Chondrocyte (in vitro differentiated cells): ENCODE results near the gene HAPLN2. TPM values are rescaled to one million over a fixed set of nuclear protein-coding genes. Genes with fewer than 3 reads are reported as not detected.

Experiments used
- DNase-seq: peaks from one replicate; pipeline ENCODE4 v3.0.0; 2021; ENCODE audit warnings: mixed read lengths, low spot score
- H3K27ac Mint-ChIP-seq: one replicate; pipeline ENCODE4 v1.8.0; 2021; ENCODE audit warnings: mild to moderate bottlenecking, moderate library complexity, mixed read lengths; ENCODE audit not compliant: unreplicated experiment
- H3K27me3 Mint-ChIP-seq: 2 replicates; pipeline ENCODE4 v1.8.0; 2021; ENCODE audit warnings: low read depth, mixed read lengths
- H3K36me3 Mint-ChIP-seq: 2 replicates; pipeline ENCODE4 v1.8.0; 2021; ENCODE audit warnings: low read depth, mixed read lengths
- H3K4me1 Mint-ChIP-seq: 2 replicates; pipeline ENCODE4 v1.8.0; 2021; ENCODE audit warnings: low read depth, mild to moderate bottlenecking, mixed read lengths
- H3K4me3 Mint-ChIP-seq: one replicate; pipeline ENCODE4 v1.8.0; 2021; ENCODE audit warnings: mild to moderate bottlenecking, moderate library complexity, mixed read lengths; ENCODE audit not compliant: unreplicated experiment
- H3K9me3 Mint-ChIP-seq: 2 replicates; pipeline ENCODE4 v1.8.0; 2021; ENCODE audit warnings: low read depth, mixed read lengths
- CTCF ChIP-seq: fragments of 200-600 bp; sonication (generic); IDR thresholded peaks from 2 replicates; pipeline ENCODE4 v1.5.0; 2021; ENCODE audit warnings: antibody characterized with exemption, mild to moderate bottlenecking, moderate library complexity
- total RNA-seq: library from RNA; stranded (reverse); gene quantifications from 3 replicates; pipeline ENCODE4 v1.2.1, GENCODE V29; 2021

The HAPLN2 gene
- total RNA-seq, 1 donor from 2014 or later: not detected

- Mint-ChIP-seq H3K36me3 (peaks cover 6% of the 10 kb centered on the region), H3K27ac (no peak overlapping the region), H3K9me3 (no peaks in the 10 kb centered on the region), H3K4me1 (peaks cover 12% of the 10 kb centered on the region), H3K27me3 (peaks cover 14% of the 10 kb centered on the region), H3K4me3 (no peak overlapping the region)
- TF ChIP-seq CTCF: no peak
- no peak for DNase-seq
Observed at GRCh38 chr1:156670791-156671190, 51.6 kb downstream of the HAPLN2 start.

GRCh38 chr1:156671804-156672203 lies 52.6 kb downstream of the HAPLN2 start:
- no peak for DNase-seq
- no peak overlapping the region for H3K4me3 Mint-ChIP-seq
- no peak for TF ChIP-seq CTCF
- no peak overlapping the region for H3K27ac Mint-ChIP-seq
- H3K9me3 Mint-ChIP-seq: no peaks in the 10 kb centered on the region
- peaks cover 6% of the 10 kb centered on the region for H3K36me3 Mint-ChIP-seq
- H3K4me1 Mint-ChIP-seq: peaks cover 15% of the 10 kb centered on the region
- peaks cover 14% of the 10 kb centered on the region for H3K27me3 Mint-ChIP-seq

- no peak for DNase-seq
- Mint-ChIP-seq H3K27me3 (peaks cover 16% of the 10 kb centered on the region), H3K4me1 (peaks cover 25% of the 10 kb centered on the region), H3K9me3 (no peaks in the 10 kb centered on the region), H3K4me3 (no peak overlapping the region), H3K36me3 (peaks cover 6% of the 10 kb centered on the region), H3K27ac (no peak overlapping the region)
- TF ChIP-seq CTCF: no peak
Observed at GRCh38 chr1:156673387-156674121, 54.3 kb downstream of the HAPLN2 start.

Other genes with a start within 250 kb of the HAPLN2 start
- 42.3 to 64.7 TPM (median 62.0 TPM) in 3 replicates for gene MEF2D, start 118.6 kb upstream of the HAPLN2 start, total RNA-seq
- gene IQGAP3, start 46.9 kb upstream of the HAPLN2 start, total RNA-seq: 6.8 to 10.8 TPM (median 9.8 TPM) in 3 replicates
- not detected in 3 replicates for gene TTC24, start 39.7 kb upstream of the HAPLN2 start, total RNA-seq
- 54.8 to 59.6 TPM (median 56.2 TPM) in 3 replicates for gene NAXE, start 27.6 kb upstream of the HAPLN2 start, total RNA-seq
- 14.4 to 21.6 TPM (median 16.4 TPM) in 3 replicates for gene GPATCH4, start 17.9 kb upstream of the HAPLN2 start, total RNA-seq
- 1.3 TPM in 1 of 3 replicates, not detected in the others for gene BCAN, start 22.7 kb downstream of the HAPLN2 start, total RNA-seq
- 6.0 to 11.6 TPM (median 6.9 TPM) in 3 replicates for gene NES, start 58.0 kb downstream of the HAPLN2 start, total RNA-seq
- gene CRABP2, start 86.2 kb downstream of the HAPLN2 start, total RNA-seq: 88.7 to 193 TPM (median 93.5 TPM) in 3 replicates
- gene METTL25B, start 109.1 kb downstream of the HAPLN2 start, total RNA-seq: 11.4 to 17.1 TPM (median 14.1 TPM) in 3 replicates
- gene ISG20L2, start 109.4 kb downstream of the HAPLN2 start, total RNA-seq: 22.3 to 45.7 TPM (median 23.7 TPM) in 3 replicates
- 38.6 to 58.3 TPM (median 40.3 TPM) in 3 replicates for gene MRPL24, start 121.7 kb downstream of the HAPLN2 start, total RNA-seq
- 136 to 143 TPM (median 140 TPM) in 3 replicates for gene HDGF, start 132.3 kb downstream of the HAPLN2 start, total RNA-seq
- gene PRCC, start 148.1 kb downstream of the HAPLN2 start, total RNA-seq: 57.0 to 61.7 TPM (median 60.9 TPM) in 3 replicates
- gene SH2D2A, start 197.4 kb downstream of the HAPLN2 start, total RNA-seq: not detected in 3 replicates
- not detected in 3 replicates for gene INSRR, start 239.7 kb downstream of the HAPLN2 start, total RNA-seq
- gene NTRK1, start 241.4 kb downstream of the HAPLN2 start, total RNA-seq: not detected in 3 replicates